Stimulated activated CD8-positive, alpha-beta memory T cell treated with anti-CD3 and anti-CD28 coated beads, Interleukin-12 subunit alpha, Interleukin-12 subunit beta, amount 100 ng/mL, for 24 hours (primary cell): ENCODE results near the gene CYP2D6.

Experiments
- DNase-seq: peaks from one replicate; pipeline ENCODE4 v3.0.0-alpha.2; 2020; ENCODE audit errors: extremely low read depth

The CYP2D6 gene

GRCh38 chr22:42084874-42085273 is 45.7 kb downstream of the CYP2D6 start:
- DNase-seq: no peak

GRCh38 chr22:42083119-42083518 is 47.5 kb downstream of the CYP2D6 start:
- no peak for DNase-seq

GRCh38 chr22:42080287-42080686 is 50.3 kb downstream of the CYP2D6 start:
- no peak for DNase-seq

GRCh38 chr22:42079319-42080251 is 51.0 kb downstream of the CYP2D6 start, which contains the start of gene SMDT1:
Gene SMDT1 (plus strand): TSS chr22:42079700. CDS start chr22:42079769, 69 bp downstream.
- DNase-seq: peak; percentile 96

- DNase-seq: no peak
These were observed 51.9 kb downstream of the CYP2D6 start for GRCh38 chr22:42078469-42079318.

- DNase-seq: no peak
These were observed 53.0 kb downstream of the CYP2D6 start for GRCh38 chr22:42077486-42078125.

GRCh38 chr22:42076764-42077485 is 53.7 kb downstream of the CYP2D6 start:
- DNase-seq: no peak
